Psoas muscle (tissue), 8 donors: ENCODE measurements around the gene RBBP6. TPM values are rescaled to one million over a fixed set of nuclear protein-coding genes. Genes with fewer than 3 reads are reported as not detected.

Experiments
- ATAC-seq, 4 donors: fragments of 200-7000 bp; cut with Tn5 transposase; one replicate each; pipeline ENCODE4 v1.9.1; 2020; ENCODE audit warnings: moderate library complexity in 3 of 4, mild to moderate bottlenecking in 2 of 4
- DNase-seq, 2 donors: peaks; one replicate each; pipeline ENCODE4 v3.0.0-alpha.2; 2020
- H3K27ac ChIP-seq: fragments of 200-600 bp; one replicate; pipeline ENCODE4 v1.8.0; 2022
- H3K27me3 ChIP-seq, 3 donors: fragments of 200-600 bp in 1 of 3; one replicate each; pipeline versions ENCODE4 v1.6.1 to v1.8.0; 2013 to 2022; ENCODE audit warnings: low read length in 2 of 3, mild to moderate bottlenecking in 2 of 3, moderate library complexity in 1 of 3; ENCODE audit not compliant: insufficient read depth in 3 of 3
- H3K36me3 ChIP-seq, 2 donors: fragments of 200-600 bp in 1 of 2; one replicate each; pipeline versions ENCODE4 v1.6.1 to v1.8.0; 2013 to 2022; ENCODE audit warnings: low read depth in 1 of 2, mild to moderate bottlenecking in 1 of 2, moderate library complexity in 1 of 2; ENCODE audit not compliant: insufficient read depth in 1 of 2
- H3K4me1 ChIP-seq: fragments of 200-600 bp; one replicate; pipeline ENCODE4 v1.8.0; 2022
- H3K4me3 ChIP-seq: fragments of 200-600 bp; one replicate; pipeline ENCODE4 v1.8.0; 2022; ENCODE audit warnings: mild to moderate bottlenecking
- H3K9me3 ChIP-seq: fragments of 200-600 bp; one replicate; pipeline ENCODE4 v1.8.0; 2022
- WGBS, 3 donors: extraction: QIAGEN DNeasy Blood & Tissue Kit; methylation state at CpG; one replicate each; pipeline versions ENCODE4 v1.1.6 to v1.1.7; 2013; 5-methylcytosine and 5-hydroxymethylcytosine counted together
- intact Hi-C, 2 donors: fragments of 100-400 bp; cut with DNase I; formaldehyde crosslinking; loops; one replicate each; pipeline versions ENCODE4 v1.11.0 to v1.14.2; 2022
- polyA plus RNA-seq, 3 donors: library from polyadenylated mRNA; stranded (reverse); fragments of 200-250 nt; gene quantifications; one replicate each; pipeline ENCODE4 v1.2.3, GENCODE V29; 2013
- total RNA-seq, 4 donors: library from RNA; stranded (reverse); fragmentation: NEBNext Ultra II Directional in 2 of 4; extraction: Animal tissue kit (Norgen Biotek cat#: 25700) in 2 of 4; gene quantifications; one replicate each; pipeline versions ENCODE4 v1.2.1 to v1.2.4, GENCODE V29; 2021 to 2023
- TF ChIP-seq, protein P1 (sequence below): fragments of 200-600 bp; IDR thresholded peaks from one replicate; pipeline ENCODE4 v1.8.0; 2022; ENCODE audit warnings: antibody characterized with exemption
- donor health status: healthy with polysubstance abuse.
- donor health status: DM: no; HTN: no; CAD: no; lungs with moderate emphysema.
- donor health status: Bipolar disorder and iron deficiency.
- donor health status: healthy.
- donor health status: DM: yes; HTN: yes; CAD: no.
- donor health status: DM: no; HTN: no; CAD: no.
- donor health status: DM: no; HTN: no; CAD: no.
- donor health status: DM: yes; HTN: yes; CAD: no.

The RBBP6 gene
- total and polyA plus RNA-seq, 7 donors: 11.7 to 30.7 (median 21.8) TPM

DNA sequence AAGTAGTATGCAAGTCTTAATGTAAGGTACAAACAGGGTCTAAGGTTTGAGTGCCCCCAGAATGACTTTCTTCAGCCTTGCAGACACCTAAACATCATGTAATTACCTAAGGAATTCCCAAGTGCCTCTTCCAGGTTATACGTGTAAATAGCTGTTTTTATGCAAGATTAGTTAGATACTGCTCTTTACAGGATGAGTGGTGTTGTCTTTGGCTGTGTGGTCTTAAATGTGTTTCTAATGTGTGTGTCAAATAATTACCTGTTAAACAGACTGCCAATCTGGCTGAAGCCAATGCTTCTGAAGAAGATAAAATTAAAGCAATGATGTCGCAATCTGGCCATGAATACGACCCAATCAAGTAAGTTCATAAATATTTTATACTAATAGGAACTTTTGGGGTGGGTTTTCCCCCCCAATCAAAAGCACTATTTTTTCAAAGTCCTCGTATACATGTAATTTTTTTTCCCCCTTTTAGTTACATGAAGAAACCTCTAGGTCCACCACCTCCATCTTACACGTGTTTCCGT, 16.0 kb downstream of the RBBP6 start:
- no peaks in the 10 kb centered on the region for H3K4me1 ChIP-seq
- no peaks in the 10 kb centered on the region for H3K27me3 ChIP-seq
- no peak for DNase-seq
- intact Hi-C loops: loop anchor here in 1 of 2 donors (5.0 to 10.0 kb wide), 2 partner anchors 237 to 559 kb away; partner anchors contain the start of gene LCMT1
- peaks cover 0 to 82% of the 10 kb centered on the region in 2 donors for H3K36me3 ChIP-seq
- H3K4me3 ChIP-seq: no peak overlapping the region
- TF ChIP-seq, protein P1, sequence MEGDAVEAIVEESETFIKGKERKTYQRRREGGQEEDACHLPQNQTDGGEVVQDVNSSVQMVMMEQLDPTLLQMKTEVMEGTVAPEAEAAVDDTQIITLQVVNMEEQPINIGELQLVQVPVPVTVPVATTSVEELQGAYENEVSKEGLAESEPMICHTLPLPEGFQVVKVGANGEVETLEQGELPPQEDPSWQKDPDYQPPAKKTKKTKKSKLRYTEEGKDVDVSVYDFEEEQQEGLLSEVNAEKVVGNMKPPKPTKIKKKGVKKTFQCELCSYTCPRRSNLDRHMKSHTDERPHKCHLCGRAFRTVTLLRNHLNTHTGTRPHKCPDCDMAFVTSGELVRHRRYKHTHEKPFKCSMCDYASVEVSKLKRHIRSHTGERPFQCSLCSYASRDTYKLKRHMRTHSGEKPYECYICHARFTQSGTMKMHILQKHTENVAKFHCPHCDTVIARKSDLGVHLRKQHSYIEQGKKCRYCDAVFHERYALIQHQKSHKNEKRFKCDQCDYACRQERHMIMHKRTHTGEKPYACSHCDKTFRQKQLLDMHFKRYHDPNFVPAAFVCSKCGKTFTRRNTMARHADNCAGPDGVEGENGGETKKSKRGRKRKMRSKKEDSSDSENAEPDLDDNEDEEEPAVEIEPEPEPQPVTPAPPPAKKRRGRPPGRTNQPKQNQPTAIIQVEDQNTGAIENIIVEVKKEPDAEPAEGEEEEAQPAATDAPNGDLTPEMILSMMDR: no peak
- 87 to 93% (median 88%) methylated on average over 6 of the region's 6 CpGs for WGBS, 3 donors
- ATAC-seq: no peak
- no peaks in the 10 kb centered on the region for H3K9me3 ChIP-seq
- no peak overlapping the region for H3K27ac ChIP-seq

- H3K36me3 ChIP-seq: peaks cover 16 to 100% of the 10 kb centered on the region in 2 donors
- H3K9me3 ChIP-seq: no peaks in the 10 kb centered on the region
- no peaks in the 10 kb centered on the region for H3K4me1 ChIP-seq
- no peak overlapping the region for H3K27ac ChIP-seq
- intact Hi-C loops: loop anchor here in 1 of 2 donors (5.0 kb wide), 1 partner anchor 254 kb away; no protein-coding TSS in a partner anchor
- ATAC-seq (no peak), DNase-seq (no peak)
- H3K27me3 ChIP-seq: no peaks in the 10 kb centered on the region
- H3K4me3 ChIP-seq: no peak overlapping the region
- TF ChIP-seq, protein P1: no peak
These were observed 23.4 kb downstream of the RBBP6 start for GRCh38 chr16:24562811-24563210.

GRCh38 chr16:24568392-24568791, 29.0 kb downstream of the RBBP6 start:
- TF ChIP-seq, protein P1: peak; percentile 13
- Histone ChIP-seq H3K27ac (no peak overlapping the region), H3K4me3 (no peak overlapping the region), H3K36me3 (peaks cover 24 to 98% of the 10 kb centered on the region in 2 donors), H3K27me3 (no peaks in the 10 kb centered on the region), H3K4me1 (no peaks in the 10 kb centered on the region), H3K9me3 (no peaks in the 10 kb centered on the region)
- no peak for DNase-seq
- intact Hi-C loops: loop anchor here in 1 of 2 donors (5.0 kb wide), 2 partner anchors 229 to 374 kb away; no protein-coding TSS in a partner anchor
- 71 to 82% (median 74%) methylated on average over 4 of the region's 4 CpGs for WGBS, 3 donors
- ATAC-seq: no peak

DNA sequence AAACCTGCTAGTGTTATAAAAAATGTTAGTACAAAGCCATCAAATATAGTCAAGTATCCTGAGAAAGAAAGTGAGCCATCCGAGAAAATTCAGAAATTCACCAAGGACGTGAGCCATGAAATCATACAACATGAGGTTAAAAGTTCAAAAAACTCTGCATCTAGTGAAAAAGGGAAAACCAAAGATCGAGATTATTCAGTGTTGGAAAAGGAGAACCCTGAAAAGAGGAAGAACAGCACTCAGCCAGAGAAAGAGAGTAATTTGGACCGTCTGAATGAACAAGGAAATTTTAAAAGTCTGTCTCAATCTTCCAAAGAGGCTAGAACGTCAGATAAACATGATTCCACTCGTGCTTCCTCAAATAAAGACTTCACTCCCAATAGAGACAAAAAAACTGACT, 31.7 kb downstream of the RBBP6 start:
- intact Hi-C loops: no loop called here
- TF ChIP-seq, protein P1: no peak
- 83 to 93% (median 88%) methylated on average over 6 of the region's 6 CpGs for WGBS, 3 donors
- Histone ChIP-seq H3K27ac (no peak overlapping the region), H3K27me3 (no peaks in the 10 kb centered on the region), H3K36me3 (peaks cover 15 to 71% of the 10 kb centered on the region in 2 donors), H3K9me3 (no peaks in the 10 kb centered on the region), H3K4me3 (no peak overlapping the region), H3K4me1 (no peaks in the 10 kb centered on the region)
- ATAC-seq (no peak), DNase-seq (no peak)

- Histone ChIP-seq H3K4me1 (no peaks in the 10 kb centered on the region), H3K27ac (no peak overlapping the region), H3K9me3 (no peaks in the 10 kb centered on the region), H3K27me3 (no peaks in the 10 kb centered on the region), H3K36me3 (peaks cover 15 to 61% of the 10 kb centered on the region in 2 donors), H3K4me3 (no peak overlapping the region)
- no peak for DNase-seq
- intact Hi-C loops: no loop called here
- 90 to 100% (median 96%) methylated on average over 2 of the region's 2 CpGs for WGBS, 3 donors
- TF ChIP-seq, protein P1: no peak
- ATAC-seq: no peak
These were observed 32.7 kb downstream of the RBBP6 start for GRCh38 chr16:24572069-24572468.
